ENCODE results near the gene NFKBIL1.

DNA sequence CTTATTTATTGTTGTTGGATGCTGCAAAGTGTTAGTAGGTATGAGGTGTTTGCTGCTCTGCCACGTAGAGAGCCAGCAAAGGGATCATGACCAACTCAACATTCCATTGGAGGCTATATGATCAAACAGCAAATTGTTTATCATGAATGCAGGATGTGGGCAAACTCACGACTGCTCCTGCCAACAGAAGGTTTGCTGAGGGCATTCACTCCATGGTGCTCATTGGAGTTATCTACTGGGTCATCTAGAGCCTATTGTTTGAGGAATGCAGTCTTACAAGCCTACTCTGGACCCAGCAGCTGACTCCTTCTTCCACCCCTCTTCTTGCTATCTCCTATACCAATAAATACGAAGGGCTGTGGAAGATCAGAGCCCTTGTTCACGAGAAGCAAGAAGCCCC is 37.4 kb upstream of the NFKBIL1 start:
- TF ChIP-seq NFYB (CRISPR knock-in tag; conservative IDR thresholded peaks at IDR 0.05; ENCODE audit: low read depth), result no peak
- no peak for TF ChIP-seq ESRRA (CRISPR knock-in tag; IDR thresholded peaks at IDR 0.05; ENCODE audit: borderline replicate concordance)
- TF ChIP-seq, protein P1, sequence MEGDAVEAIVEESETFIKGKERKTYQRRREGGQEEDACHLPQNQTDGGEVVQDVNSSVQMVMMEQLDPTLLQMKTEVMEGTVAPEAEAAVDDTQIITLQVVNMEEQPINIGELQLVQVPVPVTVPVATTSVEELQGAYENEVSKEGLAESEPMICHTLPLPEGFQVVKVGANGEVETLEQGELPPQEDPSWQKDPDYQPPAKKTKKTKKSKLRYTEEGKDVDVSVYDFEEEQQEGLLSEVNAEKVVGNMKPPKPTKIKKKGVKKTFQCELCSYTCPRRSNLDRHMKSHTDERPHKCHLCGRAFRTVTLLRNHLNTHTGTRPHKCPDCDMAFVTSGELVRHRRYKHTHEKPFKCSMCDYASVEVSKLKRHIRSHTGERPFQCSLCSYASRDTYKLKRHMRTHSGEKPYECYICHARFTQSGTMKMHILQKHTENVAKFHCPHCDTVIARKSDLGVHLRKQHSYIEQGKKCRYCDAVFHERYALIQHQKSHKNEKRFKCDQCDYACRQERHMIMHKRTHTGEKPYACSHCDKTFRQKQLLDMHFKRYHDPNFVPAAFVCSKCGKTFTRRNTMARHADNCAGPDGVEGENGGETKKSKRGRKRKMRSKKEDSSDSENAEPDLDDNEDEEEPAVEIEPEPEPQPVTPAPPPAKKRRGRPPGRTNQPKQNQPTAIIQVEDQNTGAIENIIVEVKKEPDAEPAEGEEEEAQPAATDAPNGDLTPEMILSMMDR (IDR thresholded peaks at IDR 0.05), result no peak
- TF ChIP-seq, protein P2, sequence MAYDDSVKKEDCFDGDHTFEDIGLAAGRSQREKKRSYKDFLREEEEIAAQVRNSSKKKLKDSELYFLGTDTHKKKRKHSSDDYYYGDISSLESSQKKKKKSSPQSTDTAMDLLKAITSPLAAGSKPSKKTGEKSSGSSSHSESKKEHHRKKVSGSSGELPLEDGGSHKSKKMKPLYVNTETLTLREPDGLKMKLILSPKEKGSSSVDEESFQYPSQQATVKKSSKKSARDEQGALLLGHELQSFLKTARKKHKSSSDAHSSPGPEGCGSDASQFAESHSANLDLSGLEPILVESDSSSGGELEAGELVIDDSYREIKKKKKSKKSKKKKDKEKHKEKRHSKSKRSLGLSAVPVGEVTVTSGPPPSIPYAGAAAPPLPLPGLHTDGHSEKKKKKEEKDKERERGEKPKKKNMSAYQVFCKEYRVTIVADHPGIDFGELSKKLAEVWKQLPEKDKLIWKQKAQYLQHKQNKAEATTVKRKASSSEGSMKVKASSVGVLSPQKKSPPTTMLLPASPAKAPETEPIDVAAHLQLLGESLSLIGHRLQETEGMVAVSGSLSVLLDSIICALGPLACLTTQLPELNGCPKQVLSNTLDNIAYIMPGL (CRISPR knock-in tag; IDR thresholded peaks at IDR 0.05), result no peak
- TF ChIP-seq RELA (CRISPR knock-in tag; IDR thresholded peaks at IDR 0.05; ENCODE audit: borderline replicate concordance), result no peak
- TF ChIP-seq JUN (CRISPR knock-in tag; IDR thresholded peaks at IDR 0.05), result no peak
- TF ChIP-seq, protein P3, sequence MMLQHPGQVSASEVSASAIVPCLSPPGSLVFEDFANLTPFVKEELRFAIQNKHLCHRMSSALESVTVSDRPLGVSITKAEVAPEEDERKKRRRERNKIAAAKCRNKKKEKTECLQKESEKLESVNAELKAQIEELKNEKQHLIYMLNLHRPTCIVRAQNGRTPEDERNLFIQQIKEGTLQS (CRISPR knock-in tag; conservative IDR thresholded peaks at IDR 0.05), result no peak
- no peak for TF ChIP-seq ZNF121 (CRISPR knock-in tag; IDR thresholded peaks at IDR 0.05)
- no peak for TF ChIP-seq GABPB1 (CRISPR knock-in tag; IDR thresholded peaks at IDR 0.05)
- no peak for TF ChIP-seq E2F4 (CRISPR knock-in tag; IDR thresholded peaks at IDR 0.05; ENCODE audit: borderline replicate concordance, low read depth)
